Lower leg skin (tissue), 3 donors: ENCODE data around the gene MPHOSPH10.

Experiments
- CTCF ChIP-seq, 3 donors: fragments of 450-650 bp; IDR thresholded peaks; one replicate each; pipeline ENCODE4 v1.5.1; 2016; ENCODE audit warnings: antibody characterized with exemption in 3 of 3, mild to moderate bottlenecking in 3 of 3, moderate library complexity in 2 of 3
- POLR2A ChIP-seq, 2 donors: fragments of 450-650 bp; IDR thresholded peaks; one replicate each; pipeline ENCODE4 v1.6.1; 2016 to 2017; ENCODE audit warnings: antibody characterized with exemption in 2 of 2, mild to moderate bottlenecking in 1 of 2, moderate library complexity in 1 of 2

GRCh38 chr2:71102981-71103681, 27.3 kb upstream of the MPHOSPH10 start:
- no peak for TF ChIP-seq CTCF (IDR thresholded peaks at IDR 0.05)
- TF ChIP-seq POLR2A (IDR thresholded peaks at IDR 0.05) = no peak
